GM21737 (cell line): ENCODE data around the gene TACC3.

ENCODE experiments used
- ATAC-seq: cut with Tn5 transposase; IDR thresholded peaks from one replicate; pipeline ENCODE4 v1.9.1; 2021; ENCODE audit warnings: mild to moderate bottlenecking, moderate library complexity; ENCODE audit not compliant: unreplicated experiment

TACC3 gene

GRCh38 chr4:1721666-1722550 lies 587 bp downstream of the TACC3 start:
- no peak for ATAC-seq

- no peak for ATAC-seq
Observed at GRCh38 chr4:1722551-1723118, 1.3 kb downstream of the TACC3 start.

GRCh38 chr4:1723131-1723801 lies 1.9 kb downstream of the TACC3 start:
- no peak for ATAC-seq

GRCh38 chr4:1725521-1725920 lies 4.2 kb downstream of the TACC3 start:
- no peak for ATAC-seq

GRCh38 chr4:1726146-1726934 lies 5.0 kb downstream of the TACC3 start:
- peak; percentile 34 for ATAC-seq

GRCh38 chr4:1727117-1728031 lies 6.1 kb downstream of the TACC3 start:
- ATAC-seq: no peak

DNA sequence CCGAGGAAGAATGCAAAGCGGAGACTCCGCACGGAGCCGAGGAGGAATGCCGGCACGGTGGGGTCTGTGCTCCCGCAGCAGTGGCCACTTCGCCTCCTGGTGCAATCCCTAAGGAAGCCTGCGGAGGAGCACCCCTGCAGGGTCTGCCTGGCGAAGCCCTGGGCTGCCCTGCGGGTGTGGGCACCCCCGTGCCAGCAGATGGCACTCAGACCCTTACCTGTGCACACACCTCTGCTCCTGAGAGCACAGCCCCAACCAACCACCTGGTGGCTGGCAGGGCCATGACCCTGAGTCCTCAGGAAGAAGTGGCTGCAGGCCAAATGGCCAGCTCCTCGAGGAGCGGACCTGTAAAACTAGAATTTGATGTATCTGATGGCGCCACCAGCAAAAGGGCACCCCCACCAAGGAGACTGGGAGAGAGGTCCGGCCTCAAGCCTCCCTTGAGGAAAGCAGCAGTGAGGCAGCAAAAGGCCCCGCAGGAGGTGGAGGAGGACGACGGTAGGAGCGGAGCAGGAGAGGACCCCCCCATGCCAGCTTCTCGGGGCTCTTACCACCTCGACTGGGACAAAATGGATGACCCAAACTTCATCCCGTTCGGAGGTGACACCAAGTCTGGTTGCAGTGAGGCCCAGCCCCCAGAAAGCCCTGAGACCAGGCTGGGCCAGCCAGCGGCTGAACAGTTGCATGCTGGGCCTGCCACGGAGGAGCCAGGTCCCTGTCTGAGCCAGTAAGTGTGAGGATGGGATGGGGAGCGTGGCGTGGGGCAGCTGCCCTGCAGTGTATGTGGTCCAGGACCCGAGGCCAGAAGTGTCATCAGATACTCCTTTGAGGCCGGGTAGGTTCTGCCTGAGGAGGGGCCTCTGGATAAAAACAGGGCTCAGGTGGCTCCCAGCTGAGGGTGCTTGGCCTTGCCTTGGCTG lies 7.0 kb downstream of the TACC3 start:
- no peak for ATAC-seq

DNA sequence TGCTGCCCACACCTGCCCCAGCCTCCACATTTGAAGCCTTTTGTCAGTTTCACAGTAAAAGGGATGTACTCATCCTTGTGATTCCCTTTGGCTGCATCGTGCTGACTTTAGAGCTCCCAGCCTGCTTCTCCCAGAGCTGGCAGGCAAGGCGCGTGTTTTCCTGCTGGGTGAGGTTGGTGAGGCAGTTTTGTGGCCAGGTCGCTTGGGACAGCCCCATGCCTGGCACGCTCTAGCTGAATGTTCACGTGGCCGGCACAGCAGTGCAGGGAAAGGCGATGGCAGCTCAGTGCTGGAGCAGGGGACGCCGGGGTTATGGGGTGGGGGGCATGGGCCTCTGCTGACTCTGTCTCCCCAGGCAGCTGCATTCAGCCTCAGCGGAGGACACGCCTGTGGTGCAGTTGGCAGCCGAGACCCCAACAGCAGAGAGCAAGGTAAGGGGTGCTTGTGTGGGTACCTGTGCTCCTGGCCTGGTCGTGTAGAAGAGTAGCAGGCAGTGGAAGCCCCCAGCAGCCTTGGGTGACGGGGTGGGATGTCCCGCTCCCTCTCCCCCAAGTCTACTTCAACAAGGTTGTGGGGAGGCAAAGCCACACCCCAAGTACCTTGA lies 9.3 kb downstream of the TACC3 start:
- no peak for ATAC-seq

- ATAC-seq: no peak
Observed at GRCh38 chr4:1731180-1731579, 9.9 kb downstream of the TACC3 start.

- ATAC-seq: no peak
Observed at GRCh38 chr4:1732911-1733310, 11.6 kb downstream of the TACC3 start.

DNA sequence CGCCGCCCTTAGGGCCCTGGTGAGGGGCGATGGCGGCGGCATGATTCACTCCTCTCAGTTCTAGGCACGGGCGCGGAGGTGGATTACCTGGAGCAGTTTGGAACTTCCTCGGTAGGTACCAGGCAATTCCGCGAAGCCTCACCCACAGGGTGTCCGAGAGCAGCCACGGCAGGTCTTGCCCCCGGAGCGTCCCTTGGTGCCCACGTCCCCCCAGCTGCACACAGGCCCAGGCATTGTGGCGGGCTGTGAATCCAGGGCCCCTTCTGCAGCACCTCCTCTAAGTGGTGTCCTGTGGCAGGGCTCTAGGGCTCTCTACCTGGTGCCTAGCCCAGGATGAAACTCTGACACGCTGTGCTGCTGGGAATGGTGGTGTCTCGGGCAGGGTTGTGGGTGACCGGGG lies 13.9 kb downstream of the TACC3 start:
- no peak for ATAC-seq

DNA sequence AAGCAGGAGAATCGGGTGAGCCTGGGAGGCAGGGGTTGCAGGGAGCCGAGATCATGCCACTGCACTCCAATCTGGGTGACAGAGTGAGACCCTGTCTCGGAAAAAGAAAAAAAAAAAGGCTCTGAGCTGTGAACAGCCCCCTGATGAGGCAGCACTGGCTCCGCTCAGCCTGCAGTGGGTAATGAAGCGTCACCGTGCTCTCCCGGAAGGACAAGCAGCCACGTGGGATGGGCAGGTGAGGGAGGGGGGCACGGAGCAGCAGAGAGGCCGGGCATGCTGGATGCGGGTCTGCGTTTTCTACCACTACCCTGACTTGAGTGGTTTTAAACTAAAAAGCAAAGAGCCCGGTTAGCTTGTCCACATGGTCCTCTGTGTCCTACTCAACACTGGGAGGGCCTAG lies 15.5 kb downstream of the TACC3 start:
- no peak for ATAC-seq

DNA sequence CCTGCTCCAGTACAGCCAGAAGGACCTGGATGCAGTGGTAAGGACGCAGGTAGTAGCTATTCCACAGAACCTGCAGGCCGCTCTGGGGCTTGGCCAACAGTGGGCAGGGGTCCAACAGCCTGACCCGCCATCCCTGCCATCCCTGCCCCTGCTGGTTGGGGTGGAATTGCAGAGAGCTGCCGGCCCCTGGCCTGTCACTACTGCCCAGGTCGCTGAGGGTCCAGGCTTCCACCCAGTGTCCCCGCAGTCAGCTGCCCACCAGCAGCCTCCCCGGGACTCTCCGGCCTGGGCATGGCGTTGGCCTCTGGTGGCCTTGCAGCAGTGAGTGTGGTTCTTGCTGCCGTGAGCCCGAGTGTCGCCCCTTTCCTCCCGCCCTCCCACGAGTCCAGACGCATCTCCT lies 16.3 kb downstream of the TACC3 start:
- no peak for ATAC-seq

DNA sequence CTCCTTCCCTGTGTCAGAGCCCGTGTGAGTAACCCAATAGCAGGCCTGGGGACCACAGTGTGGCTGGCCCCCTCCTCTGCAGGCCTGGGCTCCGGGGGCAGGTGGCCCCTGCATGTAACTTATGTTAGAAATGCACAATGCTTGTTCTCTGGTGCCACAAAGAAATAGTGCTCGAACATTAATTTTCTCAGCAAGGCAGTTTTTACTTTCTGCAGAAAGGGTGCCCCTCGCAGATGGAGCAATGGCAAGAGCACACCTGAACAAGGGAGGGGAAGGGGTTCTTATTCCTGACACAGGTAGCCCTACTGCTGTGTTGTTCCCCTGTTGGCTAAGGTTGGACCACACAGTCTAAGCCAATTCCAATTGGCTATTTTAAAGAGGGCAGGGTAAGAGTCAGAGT lies 17.1 kb downstream of the TACC3 start:
- no peak for ATAC-seq

DNA sequence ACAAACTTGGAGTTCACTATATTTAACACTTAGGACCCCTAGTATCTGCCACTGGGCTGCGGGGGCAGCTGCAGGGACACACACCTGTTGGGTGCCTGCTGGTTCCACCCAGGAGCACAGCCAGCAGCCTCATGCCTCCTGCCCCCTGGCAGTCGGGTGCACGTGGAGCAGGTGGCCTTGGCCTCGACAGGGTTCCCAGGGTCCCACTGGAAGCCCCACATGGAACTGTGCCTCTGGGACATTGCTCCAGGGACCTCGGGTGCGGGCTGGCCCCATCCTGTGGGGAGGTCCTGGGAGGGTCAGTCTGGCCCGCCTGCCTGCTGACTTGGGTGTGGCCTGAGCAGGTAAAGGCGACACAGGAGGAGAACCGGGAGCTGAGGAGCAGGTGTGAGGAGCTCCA lies 18.0 kb downstream of the TACC3 start:
- no peak for ATAC-seq

DNA sequence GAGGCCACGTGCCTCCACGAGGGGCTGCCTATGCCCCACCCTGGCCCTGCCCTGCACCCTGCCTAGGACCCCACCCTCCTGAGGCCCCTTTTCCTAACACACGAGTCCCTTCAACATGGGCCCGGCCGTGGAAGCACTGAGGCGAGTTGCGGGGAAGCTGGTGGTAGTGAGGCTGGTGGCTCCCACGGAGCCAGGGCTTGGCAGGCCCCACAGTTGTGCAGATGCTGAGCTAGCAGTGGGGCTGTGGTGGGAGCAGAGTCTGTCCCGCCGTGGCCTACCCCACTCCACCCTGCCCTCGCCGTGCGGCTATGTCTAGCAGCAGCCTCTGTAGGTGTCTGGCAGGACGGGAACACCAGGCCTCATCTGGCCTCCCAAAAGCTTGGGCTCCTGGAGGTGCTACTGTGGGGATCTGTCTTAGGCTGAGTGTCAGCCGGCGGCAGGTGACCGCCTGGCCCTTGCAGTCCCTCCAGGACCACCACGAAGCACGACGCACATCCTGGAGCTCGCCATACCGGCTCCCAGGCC lies 18.8 kb downstream of the TACC3 start:
- no peak for ATAC-seq

DNA sequence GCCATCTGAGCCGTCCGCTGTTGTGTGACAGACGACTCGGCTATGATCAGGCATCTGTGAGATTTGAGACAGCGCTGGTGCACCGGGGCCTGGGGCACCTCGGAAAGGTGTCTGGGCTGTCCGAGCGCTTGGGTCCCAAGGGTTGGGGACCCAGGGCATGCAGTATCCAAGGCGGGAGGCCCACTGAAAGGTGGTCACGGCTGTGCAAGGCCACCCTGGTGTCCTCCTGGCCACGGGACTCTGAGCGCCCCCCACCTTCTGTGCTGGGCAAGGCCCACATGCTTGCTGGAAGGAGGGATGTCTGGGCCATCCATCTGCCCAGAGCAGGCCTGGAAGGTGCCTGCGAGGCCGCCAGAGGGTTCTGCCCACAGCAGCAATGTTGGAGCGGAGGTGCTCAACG lies 19.9 kb downstream of the TACC3 start:
- no peak for ATAC-seq

DNA sequence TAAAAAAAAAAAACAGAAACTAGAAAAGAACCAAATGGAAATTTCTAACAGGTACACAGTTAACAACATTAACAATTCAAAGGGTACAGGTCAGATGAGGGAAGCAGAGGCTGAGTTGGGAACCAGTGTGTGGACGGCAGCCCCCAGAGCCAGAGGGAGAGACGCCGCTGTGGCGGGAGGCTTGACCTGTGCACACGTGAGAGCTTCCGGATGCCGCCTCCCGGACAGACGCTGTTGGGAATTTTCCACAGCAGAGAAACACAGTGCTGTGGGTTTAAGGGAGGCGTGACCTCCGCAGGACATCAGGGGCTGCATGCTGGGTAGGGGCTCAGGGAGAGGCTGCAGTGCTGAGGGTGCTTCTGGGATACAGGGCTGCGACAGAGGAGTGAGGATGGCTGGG lies 22.2 kb downstream of the TACC3 start:
- ATAC-seq: no peak

- ATAC-seq: no peak
Observed at GRCh38 chr4:1743975-1744374, 22.7 kb downstream of the TACC3 start.
